H1 (cell line): ENCODE results near the gene LRRC8D. TPM values are rescaled to one million over a fixed set of nuclear protein-coding genes. Genes with fewer than 3 reads are reported as not detected.

Experiments
- CTCF ChIA-PET: fragments of 300-600 bp; sonication (Branson Sonifier 250); formaldehyde crosslinking; loops from one replicate; lab custom pipeline; 2021; ENCODE audit not compliant: partially characterized antibody; lab: Charles Lee
- POLR2A ChIA-PET: fragments of 300-600 bp; sonication (Branson Sonifier 250); formaldehyde crosslinking; loops from one replicate; lab custom pipeline; 2021; ENCODE audit warnings: inconsistent platforms; ENCODE audit not compliant: partially characterized antibody; lab: Charles Lee
- DNase-seq, 2 experiments: peaks; one replicate each; pipeline versions ENCODE4 v3.0.0 to v3.0.0-alpha.2; 2010 to 2022; ENCODE audit warnings: low spot score in 2 of 2, low read depth in 1 of 2, mixed read lengths in 1 of 2
- FAIRE-seq: peaks from 2 replicates; lab custom pipeline; 2011; peaks lifted over from hg19 to GRCh38; lab: Jason Lieb, UNC
- H2AFZ ChIP-seq: 2 replicates; pipeline ENCODE4 v1.8.1; 2012; ENCODE audit warnings: low read length, inconsistent platforms
- H2AK5ac ChIP-seq: 2 replicates; pipeline ENCODE4 v1.6.1; 2013; ENCODE audit warnings: low read depth, low read length
- H2BK120ac ChIP-seq: replicated peaks from 2 replicates; pipeline ENCODE3; 2013; ENCODE audit warnings: low read depth, low read length, inconsistent platforms
- H2BK12ac ChIP-seq: 2 replicates; pipeline ENCODE4 v1.6.1; 2013; ENCODE audit warnings: low read depth, low read length
- H2BK15ac ChIP-seq: 2 replicates; pipeline ENCODE4 v1.6.1; 2013; ENCODE audit warnings: low read length
- H2BK20ac ChIP-seq: 2 replicates; pipeline ENCODE4 v1.6.1; 2013; ENCODE audit warnings: low read length
- H2BK5ac ChIP-seq: 2 replicates; pipeline ENCODE4 v1.6.1; 2013; ENCODE audit warnings: low read depth, low read length
- H3K14ac ChIP-seq: 2 replicates; pipeline ENCODE4 v1.6.1; 2013; ENCODE audit warnings: inconsistent platforms; ENCODE audit not compliant: insufficient read length
- H3K18ac ChIP-seq: 2 replicates; pipeline ENCODE4 v1.6.1; 2013; ENCODE audit warnings: low read length; ENCODE audit errors: extremely low read depth
- H3K23ac ChIP-seq: 2 replicates; pipeline ENCODE4 v1.6.1; 2013; ENCODE audit warnings: inconsistent platforms; ENCODE audit not compliant: insufficient read length
- H3K23me2 ChIP-seq: 2 replicates; pipeline ENCODE4 v1.6.1; 2013; ENCODE audit warnings: low read depth, low read length
- H3K27ac ChIP-seq: 2 replicates; pipeline ENCODE4 v1.6.1; 2011; ENCODE audit warnings: low read depth, low read length, inconsistent platforms
- H3K27me3 ChIP-seq, 4 experiments: replicated peaks in 1 of 4; 1 replicate in 1 of 4; 2 replicates in 3 of 4; pipeline versions ENCODE4 v1.6.1 to v1.8.1; 2011 to 2013; ENCODE audit warnings: low read length in 3 of 4, mild to moderate bottlenecking in 3 of 4, inconsistent platforms in 2 of 4, mixed read lengths in 2 of 4, moderate library complexity in 1 of 4; ENCODE audit not compliant: control insufficient read depth in 3 of 4, insufficient read depth in 3 of 4; ENCODE audit errors: extremely low read depth in 1 of 4
- H3K36me3 ChIP-seq, 4 experiments: 2 replicates each; pipeline versions ENCODE4 v1.6.1 to v1.8.1; 2011 to 2013; ENCODE audit warnings: mild to moderate bottlenecking in 4 of 4, low read length in 3 of 4, moderate library complexity in 2 of 4, control low read depth in 1 of 4, inconsistent platforms in 1 of 4; ENCODE audit not compliant: insufficient read depth in 4 of 4, control insufficient read depth in 2 of 4
- H3K4ac ChIP-seq: replicated peaks from 2 replicates; pipeline ENCODE3; 2013; ENCODE audit warnings: low read length, low read depth, mixed read lengths, inconsistent platforms; ENCODE audit not compliant: insufficient read length
- H3K4me1 ChIP-seq, 4 experiments: replicated peaks in 1 of 4; 1 replicate in 1 of 4; 2 replicates in 3 of 4; pipeline versions ENCODE4 v1.6.1 to v1.8.1; 2011 to 2013; ENCODE audit warnings: low read length in 3 of 4, inconsistent platforms in 2 of 4, mixed read lengths in 1 of 4; ENCODE audit not compliant: insufficient read depth in 4 of 4, control insufficient read depth in 3 of 4
- H3K4me2 ChIP-seq, 2 experiments: 2 replicates each; pipeline versions ENCODE4 v1.6.1 to v1.8.1; 2011 to 2013; ENCODE audit warnings: low read depth in 2 of 2, low read length in 2 of 2, control low read depth in 1 of 2, inconsistent platforms in 1 of 2, mild to moderate bottlenecking in 1 of 2; ENCODE audit not compliant: insufficient read depth in 1 of 2
- H3K4me3 ChIP-seq, 4 experiments: fragments of 200-600, 300-600 bp in 1 of 4; sonication (generic), shearing (Covaris generic), sonication (Bioruptor Twin) in 1 of 4; 2 replicates each; pipeline versions ENCODE4 v1.5.1 to v1.8.1; 2011 to 2016; ENCODE audit warnings: low read length in 4 of 4, low read depth in 3 of 4, control low read depth in 2 of 4, inconsistent platforms in 2 of 4, mild to moderate bottlenecking in 2 of 4, mixed read lengths in 1 of 4, moderate library complexity in 1 of 4; ENCODE audit not compliant: insufficient read depth in 2 of 4; ENCODE audit errors: extremely low read depth in 1 of 4
- H3K56ac ChIP-seq: replicated peaks from 2 replicates; pipeline ENCODE3; 2013; ENCODE audit warnings: low read depth, mild to moderate bottlenecking, mixed read lengths, low read length, inconsistent platforms; ENCODE audit not compliant: insufficient read length
- H3K79me1 ChIP-seq: 2 replicates; pipeline ENCODE4 v1.6.1; 2013; ENCODE audit warnings: low read depth, low read length, control low read depth
- H3K79me2 ChIP-seq, 2 experiments: 2 replicates each; pipeline versions ENCODE4 v1.6.1 to v1.8.1; 2012 to 2013; ENCODE audit warnings: low read length in 2 of 2, mild to moderate bottlenecking in 2 of 2, inconsistent platforms in 1 of 2; ENCODE audit not compliant: insufficient read depth in 2 of 2, control insufficient read depth in 1 of 2
- H3K9ac ChIP-seq, 4 experiments: replicated peaks in 1 of 4; 1 replicate in 1 of 4; 2 replicates in 3 of 4; pipeline versions ENCODE4 v1.6.1 to v1.8.1; 2011 to 2013; ENCODE audit warnings: low read depth in 3 of 4, low read length in 3 of 4, control low read depth in 2 of 4, mild to moderate bottlenecking in 2 of 4, moderate library complexity in 2 of 4, inconsistent platforms in 1 of 4; ENCODE audit errors: extremely low read depth in 1 of 4
- H3K9me3 ChIP-seq, 2 experiments: 2 replicates each; pipeline versions ENCODE4 v1.6.1 to v1.8.1; 2012 to 2013; ENCODE audit warnings: mild to moderate bottlenecking in 2 of 2, moderate library complexity in 2 of 2, control low read depth in 1 of 2, inconsistent platforms in 1 of 2, low read depth in 1 of 2, low read length in 1 of 2, mixed read lengths in 1 of 2; ENCODE audit not compliant: insufficient read depth in 2 of 2
- H4K20me1 ChIP-seq, 2 experiments: replicated peaks in 1 of 2; 2 replicates each; pipeline versions ENCODE3 to v1.8.1; 2011 to 2013; ENCODE audit warnings: inconsistent platforms in 2 of 2, low read length in 2 of 2, mild to moderate bottlenecking in 1 of 2; ENCODE audit not compliant: insufficient read depth in 2 of 2, control insufficient read depth in 1 of 2
- H4K5ac ChIP-seq: 2 replicates; pipeline ENCODE4 v1.6.1; 2013; ENCODE audit warnings: low read length, low read depth, mixed read lengths, inconsistent platforms; ENCODE audit not compliant: insufficient read length
- H4K8ac ChIP-seq: 2 replicates; pipeline ENCODE4 v1.8.0; 2013; ENCODE audit warnings: mild to moderate bottlenecking, moderate library complexity, low read length, inconsistent platforms; ENCODE audit not compliant: insufficient read depth; ENCODE audit errors: extremely low read depth
- H4K91ac ChIP-seq: replicated peaks from 2 replicates; pipeline ENCODE3; 2013; ENCODE audit warnings: low read length, mixed read lengths, inconsistent platforms; ENCODE audit not compliant: insufficient read length
- CBX5 ChIP-seq: fragments of 300-800, 300-1000 bp; sonication (generic); IDR thresholded peaks from 2 replicates; pipeline ENCODE4 v1.7.1; 2016; ENCODE audit warnings: antibody characterized with exemption, low read length, low read depth
- CHD2 ChIP-seq: IDR thresholded peaks from 2 replicates; pipeline ENCODE4 v1.6.1; 2012; ENCODE audit warnings: low read length, improper control_type of control experiment
- CTBP2 ChIP-seq: IDR thresholded peaks from 2 replicates; pipeline ENCODE4 v1.7.0; 2011; ENCODE audit warnings: borderline replicate concordance, mild to moderate bottlenecking, moderate library complexity, mixed read lengths, low read length; ENCODE audit not compliant: insufficient read depth, insufficient read length
- GTF2F1 ChIP-seq: IDR thresholded peaks from 2 replicates; pipeline ENCODE4 v1.6.1; 2012; ENCODE audit warnings: low read depth, low read length, improper control_type of control experiment, borderline replicate concordance
- HDAC6 ChIP-seq: IDR thresholded peaks from one replicate; pipeline ENCODE4 v1.7.1; 2012; ENCODE audit warnings: low read depth, mild to moderate bottlenecking, inconsistent platforms, low read length, moderate library complexity
- KDM1A ChIP-seq: fragments of 200-600, 300-600 bp; sonication (generic); IDR thresholded peaks from 2 replicates; pipeline ENCODE4 v1.7.1; 2016; ENCODE audit warnings: mild to moderate bottlenecking, low read length, borderline replicate concordance
- KDM4A ChIP-seq: IDR thresholded peaks from one replicate; pipeline ENCODE4 v1.7.1; 2012; ENCODE audit warnings: low read depth, mild to moderate bottlenecking, moderate library complexity, low read length, inconsistent platforms; ENCODE audit not compliant: severe bottlenecking
- POLR2AphosphoS5 ChIP-seq: IDR thresholded peaks from 2 replicates; pipeline ENCODE4 v1.6.1; 2011; ENCODE audit warnings: low read depth, low read length
- SIN3A ChIP-seq, 2 experiments: IDR thresholded peaks in 1 of 2; conservative IDR thresholded peaks in 1 of 2; 2 replicates each; pipeline ENCODE4 v1.6.1; 2011 to 2012; ENCODE audit warnings: low read length in 2 of 2, improper control_type of control experiment in 1 of 2, low read depth in 1 of 2, mild to moderate bottlenecking in 1 of 2
- SP2 ChIP-seq: IDR thresholded peaks from 2 replicates; pipeline ENCODE4 v1.6.1; 2012; ENCODE audit warnings: mild to moderate bottlenecking, low read length, inconsistent platforms
- SP4 ChIP-seq: IDR thresholded peaks from 2 replicates; pipeline ENCODE4 v1.6.1; 2012; ENCODE audit warnings: low read length, inconsistent platforms
- WGBS, 2 experiments: shearing (Covaris generic) in 1 of 2; methylation state at CpG; one replicate each; pipeline versions ENCODE4 v1.1.6 to v1.1.7; 2013 to 2015; ENCODE audit warnings: low lambda C conversion rate in 2 of 2, mixed read lengths in 2 of 2, inconsistent platforms in 1 of 2, low coverage in 1 of 2, missing lambda C conversion rate in 1 of 2; ENCODE audit not compliant: insufficient replicate concordance in 2 of 2, insufficient coverage in 1 of 2, insufficient read length in 1 of 2; ENCODE audit errors: extremely low coverage in 1 of 2, missing lambda C conversion rate in 1 of 2; 5-methylcytosine and 5-hydroxymethylcytosine counted together
- polyA plus RNA-seq, 7 experiments: library from polyadenylated mRNA; depleted of rRNA in 3 of 7; stranded (reverse) in 5 of 7; unstranded in 2 of 7; fragments of >200 nt in 5 of 7; fragments of 200-250 nt in 2 of 7; gene quantifications; 1 replicate in 5 of 7; 2 replicates in 1 of 7; 4 replicates in 1 of 7; pipeline versions ENCODE4 v1.2.1 to v1.2.3, GENCODE V29; 2011 to 2013; ENCODE audit warnings: missing spikeins in 2 of 7, mixed read lengths in 2 of 7
- total RNA-seq: library from RNA; stranded (reverse); fragmentation: NEBNext Ultra II Directional; extraction: Animal tissue kit (Norgen Biotek cat#: 25700); gene quantifications from 2 replicates; pipeline ENCODE4 v1.2.1, GENCODE V29; 2021
- TF ChIP-seq, protein P1 (sequence below): IDR thresholded peaks from 2 replicates; pipeline ENCODE4 v1.6.1; 2012; ENCODE audit warnings: inconsistent platforms

Gene LRRC8D
- total and polyA plus RNA-seq, 2 of the 8 experiments (the other 6 are each of a cell fraction or from before 2014, with no cell fraction given) = 42.0 to 58.5 TPM

DNA sequence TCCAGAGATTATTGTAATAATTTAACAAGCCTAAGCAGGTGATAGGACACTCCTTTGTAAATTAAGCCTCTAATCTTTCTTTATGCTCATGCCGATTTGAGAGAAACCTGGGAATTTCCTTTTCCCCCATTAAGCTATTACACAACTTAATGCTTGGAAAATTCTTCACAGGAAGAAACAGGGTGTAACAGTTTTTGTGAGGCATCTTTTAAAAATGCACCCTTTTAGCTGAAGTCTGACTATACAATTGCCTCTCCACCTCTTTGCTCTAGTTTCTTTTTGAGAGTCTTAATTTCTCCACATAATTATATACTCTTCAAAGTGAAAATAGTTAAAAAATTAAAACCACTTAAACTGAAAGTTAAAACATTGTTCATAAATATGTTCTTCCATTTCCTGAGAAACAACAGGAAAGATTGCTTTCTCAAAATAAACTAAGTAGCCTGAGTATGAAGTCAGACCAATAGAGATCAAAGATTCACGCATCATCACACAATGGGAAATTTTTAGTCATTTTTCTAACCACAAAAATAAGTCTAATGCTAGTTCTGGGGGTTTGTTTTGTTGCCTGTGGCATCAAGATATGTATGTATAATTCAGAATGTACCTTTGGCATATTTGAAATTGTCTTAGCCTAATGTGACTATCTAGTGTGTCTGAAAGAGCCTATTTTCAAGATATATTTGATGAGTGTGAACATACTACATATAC lies 34.7 kb downstream of the LRRC8D start:
- DNase-seq (no peak), FAIRE-seq (no peak)
- CTCF ChIA-PET = interaction anchor here (0.6 to 1.1 kb wide), 2 partner anchors 12 to 97 kb away, joined by 3 to 4 read pairs; no protein-coding TSS in a partner anchor
- TF ChIP-seq CHD2 = no peak
- no peak for TF ChIP-seq KDM4A
- TF ChIP-seq SIN3A (conservative IDR thresholded peaks at IDR 0.05 in 1 of 2, IDR thresholded peaks at IDR 0.05 in 1 of 2; ENCODE audit: low read depth in 1 of 2, low read length in 2 of 2) = no peak
- TF ChIP-seq GTF2F1 = no peak
- TF ChIP-seq CTBP2 = no peak
- no peak for TF ChIP-seq HDAC6
- TF ChIP-seq SP2 = no peak
- TF ChIP-seq SP4 = no peak
- TF ChIP-seq, protein P1, sequence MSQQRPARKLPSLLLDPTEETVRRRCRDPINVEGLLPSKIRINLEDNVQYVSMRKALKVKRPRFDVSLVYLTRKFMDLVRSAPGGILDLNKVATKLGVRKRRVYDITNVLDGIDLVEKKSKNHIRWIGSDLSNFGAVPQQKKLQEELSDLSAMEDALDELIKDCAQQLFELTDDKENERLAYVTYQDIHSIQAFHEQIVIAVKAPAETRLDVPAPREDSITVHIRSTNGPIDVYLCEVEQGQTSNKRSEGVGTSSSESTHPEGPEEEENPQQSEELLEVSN = no peak
- TF ChIP-seq POLR2AphosphoS5 = no peak
- no peak for TF ChIP-seq KDM1A
- TF ChIP-seq CBX5 = no peak

More for the DNA sequence above, 34.7 kb downstream of the LRRC8D start:
- Histone ChIP-seq H3K79me2 (peaks cover 0 to 13% of the 10 kb centered on the region in 2 experiments; a peak in 2 of 4 replicates), H2BK120ac (no peak overlapping the region), H4K91ac (no peak overlapping the region), H2BK15ac (no peak overlapping the region), H3K4me2 (no peak overlapping the region), H2AK5ac (no peak overlapping the region), H3K23me2 (no peaks in the 10 kb centered on the region), H3K56ac (no peak overlapping the region), H2BK20ac (no peak overlapping the region), H3K4me3 (no peak overlapping the region), H3K4me1 (no peaks in the 10 kb centered on the region), H3K4ac (no peak overlapping the region), H3K36me3 (peaks cover 0 to 28% (median 10%) of the 10 kb centered on the region in 4 experiments; a peak in 4 of 8 replicates), H3K14ac (no peak overlapping the region), H4K8ac (no peak overlapping the region), H2AFZ (no peak overlapping the region), H3K27me3 (no peaks in the 10 kb centered on the region), H3K9ac (no peak overlapping the region), H3K18ac (no peak overlapping the region), H3K79me1 (no peaks in the 10 kb centered on the region; the same call in 1 of the 2 replicates), H3K27ac (no peak overlapping the region), H4K20me1 (peaks cover 0 to 3% of the 10 kb centered on the region in 2 experiments), H2BK12ac (no peak overlapping the region), H3K9me3 (no peaks in the 10 kb centered on the region), H4K5ac (no peak overlapping the region), H3K23ac (no peak overlapping the region), H2BK5ac (no peak overlapping the region)
- 91% methylated on average over 2 of the region's 2 CpGs; no CpG with 5 or more reads in 1 of the 2 experiments for WGBS, 2 experiments
- POLR2A ChIA-PET = interaction anchor here (0.6 to 1.5 kb wide), 4 partner anchors 22 to 60 kb away, joined by 3 to 4 read pairs (median 3); no protein-coding TSS in a partner anchor
